ENCODE results near the gene ANKRD53. TPM values are rescaled to one million over a fixed set of nuclear protein-coding genes. Genes with fewer than 3 reads are reported as not detected.

The ANKRD53 gene
- total RNA-seq, 4 donors from 2014 or later: 0.27 to 2.8 (median 0.97) TPM

DNA sequence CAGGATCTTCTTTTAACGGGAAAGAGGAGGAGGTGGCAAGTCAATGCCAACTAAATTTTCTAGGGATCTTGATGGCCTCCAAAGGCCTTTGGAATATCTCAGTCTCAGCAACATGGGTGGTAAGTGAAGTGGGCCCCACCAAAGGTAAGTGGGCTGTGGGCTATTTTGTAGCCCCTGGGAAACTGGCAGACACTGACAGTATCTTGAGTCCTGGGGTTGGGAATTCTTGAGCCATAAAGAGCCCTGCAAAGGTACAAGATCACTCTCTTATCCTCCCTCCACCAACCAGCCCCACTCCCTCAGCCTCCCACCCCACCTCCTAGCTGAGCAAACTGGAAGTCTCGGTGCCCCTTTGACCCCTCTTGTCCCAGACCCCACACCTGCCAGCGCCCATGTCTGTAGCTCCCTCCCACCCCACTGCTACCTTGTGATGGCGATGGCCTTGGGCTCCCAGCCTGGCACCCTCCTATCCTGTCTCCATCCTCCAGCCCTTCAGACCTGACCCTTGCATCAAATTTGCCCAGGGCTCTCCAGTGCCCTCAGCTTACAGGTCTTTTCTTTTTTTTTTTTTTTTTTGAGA lies 34.2 kb upstream of the ANKRD53 start:
- TF ChIP-seq CTCF (IDR thresholded peaks at IDR 0.05) (no peak), POLR2AphosphoS5 (IDR thresholded peaks at IDR 0.05) (no peak), POLR2A (IDR thresholded peaks at IDR 0.05) (no peak), EP300 (IDR thresholded peaks at IDR 0.05) (no peak)
- no peaks in the 10 kb centered on the region for H3K36me3 ChIP-seq
- peaks cover 40% of the 10 kb centered on the region for H3K27me3 ChIP-seq
- WGBS, 2 donors (ENCODE audit: low coverage in 1 of 2): 64 to 74% methylated on average over 3 to 4 of the region's 4 CpGs
- no peak overlapping the region for H3K4me3 ChIP-seq
- no peak for ATAC-seq
- H3K4me1 ChIP-seq: peaks cover 0 to 20% (median 0%) of the 10 kb centered on the region in 3 donors
- H3K9me3 ChIP-seq: no peaks in the 10 kb centered on the region
- no peak overlapping the region for H3K27ac ChIP-seq

- H3K27me3 ChIP-seq: peaks cover 38% of the 10 kb centered on the region
Observed at GRCh38 chr2:70946832-70947442, 31.5 kb upstream of the ANKRD53 start.

DNA sequence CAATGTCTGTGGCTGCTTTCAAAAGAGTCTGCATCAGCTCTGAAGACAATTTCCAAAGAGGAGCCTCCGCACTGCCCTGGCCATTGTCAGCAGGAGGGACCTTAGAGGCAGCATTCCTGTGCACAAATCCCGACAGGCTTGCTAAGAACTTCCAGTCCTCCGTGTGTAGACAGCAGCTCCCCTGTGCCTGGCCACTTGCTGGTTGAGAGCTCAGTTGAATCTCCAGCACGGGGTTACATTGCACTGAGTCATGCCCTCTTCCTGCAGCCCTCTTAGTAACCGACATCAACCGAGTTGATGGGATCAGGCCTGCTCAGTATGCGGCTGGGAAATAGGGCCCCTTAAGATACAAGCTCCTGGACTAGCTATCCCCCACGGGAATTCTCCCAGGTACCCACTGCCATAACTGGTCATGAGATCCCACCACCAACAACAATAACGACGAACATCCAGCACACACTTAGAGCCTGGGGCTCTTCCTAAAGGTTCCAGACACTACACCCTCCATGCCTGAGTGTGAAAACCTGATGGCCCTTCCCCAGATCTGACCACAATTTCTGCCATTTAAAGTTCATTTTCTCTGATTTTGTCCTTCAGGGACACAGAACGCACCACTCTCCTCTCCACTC lies 30.8 kb upstream of the ANKRD53 start:
- H3K27ac ChIP-seq: no peak overlapping the region
- no peaks in the 10 kb centered on the region for H3K36me3 ChIP-seq
- 16 to 49% methylated on average over 3 to 8 of the region's 11 CpGs for WGBS, 2 donors (ENCODE audit: low coverage in 1 of 2)
- TF ChIP-seq POLR2A (IDR thresholded peaks at IDR 0.05): no peak
- TF ChIP-seq EP300 (IDR thresholded peaks at IDR 0.05): no peak
- no peak for TF ChIP-seq CTCF (IDR thresholded peaks at IDR 0.05)
- no peak for TF ChIP-seq POLR2AphosphoS5 (IDR thresholded peaks at IDR 0.05)
- peak; percentile 5 for ATAC-seq
- peaks cover 38% of the 10 kb centered on the region for H3K27me3 ChIP-seq
- no peaks in the 10 kb centered on the region for H3K9me3 ChIP-seq
- peak overlapping the region in 1 of 2 donors; percentile 42 for H3K4me3 ChIP-seq
- peaks cover 0 to 20% (median 0%) of the 10 kb centered on the region in 3 donors for H3K4me1 ChIP-seq

More at GRCh38 chr2:70946832-70947442, 31.5 kb upstream of the ANKRD53 start:
- Histone ChIP-seq H3K27ac (no peak overlapping the region), H3K36me3 (no peaks in the 10 kb centered on the region), H3K4me3 (no peak overlapping the region), H3K4me1 (peaks cover 0 to 20% (median 0%) of the 10 kb centered on the region in 3 donors), H3K9me3 (no peaks in the 10 kb centered on the region)
- 2 to 21% methylated on average over 6 of the region's 8 CpGs for WGBS, 2 donors (ENCODE audit: low coverage in 1 of 2)
- ATAC-seq: no peak
- TF ChIP-seq POLR2AphosphoS5 (IDR thresholded peaks at IDR 0.05) (no peak), CTCF (IDR thresholded peaks at IDR 0.05) (peak in 3 of 4 experiments; percentile 63 to 79 (median 66))

GRCh38 chr2:70948337-70949003 lies 30.0 kb upstream of the ANKRD53 start:
- TF ChIP-seq POLR2AphosphoS5 (IDR thresholded peaks at IDR 0.05) (no peak), CTCF (IDR thresholded peaks at IDR 0.05) (peak; percentile 63 to 90 (median 77))
- Histone ChIP-seq H3K4me1 (peaks cover 0 to 20% (median 0%) of the 10 kb centered on the region in 3 donors), H3K27ac (no peak overlapping the region), H3K36me3 (no peaks in the 10 kb centered on the region), H3K27me3 (peaks cover 38% of the 10 kb centered on the region), H3K9me3 (no peaks in the 10 kb centered on the region), H3K4me3 (peak overlapping the region; percentile 10 to 42)
- ATAC-seq: peak; percentile 93
- 5 to 33% methylated on average over 1 to 11 of the region's 27 CpGs for WGBS, 2 donors (ENCODE audit: low coverage in 1 of 2)

Measured in gastroesophageal sphincter (tissue), 4 donors.